Measurements from ENCODE around the gene METTL4.

GRCh38 chr18:2551425-2551824, 19.9 kb downstream of the METTL4 start:
- TF ChIP-seq EZH2phosphoT487 (IDR thresholded peaks at IDR 0.05; ENCODE audit: borderline replicate concordance, low read length) (no peak), CTCF (IDR thresholded peaks at IDR 0.05; ENCODE audit: low read depth, low read length, poor library complexity, severe bottlenecking) (no peak)

All from DOHH2 (cell line).